T-helper 17 cell (primary cell): ENCODE measurements around the gene PDIA5. TPM values are rescaled to one million over a fixed set of nuclear protein-coding genes. Genes with fewer than 3 reads are reported as not detected.

Source experiments
- ATAC-seq: fragments of 150-1000 bp; cut with Tn5 transposase; 2 replicates; pipeline ENCODE4 v1.10.0; 2021; ENCODE audit warnings: mild to moderate bottlenecking, moderate library complexity
- DNase-seq, 3 donors: peaks; one replicate each; pipeline versions ENCODE4 v3.0.0 to v3.0.0-alpha.2; 2020 to 2021
- H3K9me3 ChIP-seq: one replicate; pipeline ENCODE4 v1.7.0; 2013; ENCODE audit warnings: low read length, mild to moderate bottlenecking; ENCODE audit not compliant: control insufficient read depth, poor library complexity, severe bottlenecking
- H3K27ac Mint-ChIP-seq: one replicate; pipeline ENCODE4 v1.8.0; 2022; ENCODE audit warnings: mild to moderate bottlenecking, moderate library complexity, mixed read lengths
- H3K27me3 Mint-ChIP-seq: one replicate; pipeline ENCODE4 v1.8.0; 2022; ENCODE audit warnings: mixed read lengths
- H3K36me3 Mint-ChIP-seq: one replicate; pipeline ENCODE4 v1.8.0; 2022; ENCODE audit warnings: low read depth, mixed read lengths
- H3K4me1 Mint-ChIP-seq: one replicate; pipeline ENCODE4 v1.8.0; 2022; ENCODE audit warnings: mild to moderate bottlenecking, mixed read lengths
- H3K4me3 Mint-ChIP-seq: one replicate; pipeline ENCODE4 v1.8.0; 2022; ENCODE audit warnings: mild to moderate bottlenecking, moderate library complexity, mixed read lengths
- total RNA-seq, 4 donors: library from RNA in 2 of 4; stranded (reverse) in 2 of 4; gene quantifications; one replicate each; pipeline ENCODE4 v1.2.3 and lab custom pipeline; 2022 to 2026

The PDIA5 gene
- total RNA-seq, 2 donors from 2014 or later, result 4.6 to 6.2 TPM

DNA sequence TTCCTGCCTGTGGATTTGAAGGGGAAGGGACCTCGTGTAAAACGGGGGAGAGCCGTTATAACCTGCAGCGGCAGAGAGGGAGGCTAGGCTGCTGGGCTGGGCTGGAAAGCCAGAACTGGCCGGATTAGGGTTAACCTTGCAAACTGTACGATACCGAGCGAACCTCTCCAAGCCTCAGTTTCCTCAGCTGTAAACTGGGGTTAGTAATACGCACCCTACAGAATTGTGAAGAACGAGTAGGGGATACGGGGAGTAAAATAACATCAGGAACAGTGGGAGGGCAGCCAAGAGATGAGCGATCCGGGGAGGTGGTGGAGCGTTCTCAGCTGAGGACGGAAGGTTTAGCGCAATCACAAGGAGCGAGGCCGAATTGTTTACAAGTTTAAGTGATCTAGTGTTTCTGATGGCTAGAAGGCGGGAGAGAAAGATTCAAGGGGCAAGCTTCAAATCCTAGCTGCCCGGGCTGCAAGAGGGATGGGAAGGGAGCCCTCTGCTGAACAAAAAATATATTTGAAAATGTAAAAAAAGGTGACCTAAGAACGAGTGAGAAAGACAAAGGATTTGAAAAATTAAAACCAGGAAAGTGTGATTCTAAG lies 38.5 kb upstream of the PDIA5 start:
- peak; percentile 51 for ATAC-seq
- no peak for DNase-seq
- H3K36me3 Mint-ChIP-seq, result peaks cover 16% of the 10 kb centered on the region
- H3K4me3 Mint-ChIP-seq, result peak overlapping the region; percentile 90
- peaks cover 17% of the 10 kb centered on the region for H3K4me1 Mint-ChIP-seq
- H3K27ac Mint-ChIP-seq, result no peak overlapping the region
- peaks cover 32% of the 10 kb centered on the region for H3K27me3 Mint-ChIP-seq
- no peaks in the 10 kb centered on the region for H3K9me3 ChIP-seq

DNA sequence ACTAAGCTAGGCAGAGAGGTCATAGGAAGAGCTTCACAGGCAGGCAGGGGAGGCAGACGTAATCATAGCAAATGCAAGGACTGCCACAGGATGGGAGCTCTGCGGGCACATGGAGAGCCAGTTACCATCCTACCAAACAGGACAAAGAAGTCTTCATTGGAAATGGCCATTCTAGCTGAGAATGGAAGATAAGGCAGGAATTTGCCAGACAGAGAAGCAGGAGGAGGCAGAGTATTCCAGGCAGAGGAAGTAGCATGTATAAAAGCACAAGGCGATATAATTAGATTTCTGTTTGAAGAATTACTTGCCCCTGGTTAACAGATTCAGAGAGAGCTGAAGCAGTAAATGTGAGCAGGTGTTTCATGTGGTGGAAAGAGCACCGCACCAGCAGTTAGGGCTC lies 35.8 kb upstream of the PDIA5 start:
- Mint-ChIP-seq H3K4me1 (peaks cover 12% of the 10 kb centered on the region), H3K27ac (no peak overlapping the region), H3K27me3 (peaks cover 34% of the 10 kb centered on the region), H3K4me3 (no peak overlapping the region), H3K36me3 (peaks cover 23% of the 10 kb centered on the region)
- ATAC-seq, result no peak
- no peak for DNase-seq
- no peaks in the 10 kb centered on the region for H3K9me3 ChIP-seq

DNA sequence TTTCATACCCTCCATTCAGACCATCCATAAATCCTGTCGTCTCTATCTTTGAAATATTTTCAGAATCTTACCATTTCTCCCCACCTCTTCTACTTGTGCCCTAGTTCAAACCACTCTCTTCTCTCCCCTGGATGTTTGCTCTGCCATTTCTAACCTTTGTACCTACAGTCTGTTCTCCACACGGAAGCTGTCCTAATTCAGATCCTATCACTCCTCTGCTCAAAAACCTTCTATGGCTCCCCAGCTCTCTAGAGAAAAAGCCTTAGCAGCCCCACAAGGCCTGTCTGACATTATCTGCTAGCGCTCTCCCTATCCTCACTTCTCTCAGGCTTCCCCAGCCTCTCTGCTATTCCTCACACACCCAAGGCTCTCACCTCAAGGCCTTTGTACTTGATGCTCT lies 34.8 kb upstream of the PDIA5 start:
- H3K27me3 Mint-ChIP-seq, result peaks cover 40% of the 10 kb centered on the region
- H3K4me1 Mint-ChIP-seq, result peaks cover 12% of the 10 kb centered on the region
- no peak for DNase-seq
- H3K36me3 Mint-ChIP-seq, result peaks cover 23% of the 10 kb centered on the region
- H3K27ac Mint-ChIP-seq, result no peak overlapping the region
- no peaks in the 10 kb centered on the region for H3K9me3 ChIP-seq
- H3K4me3 Mint-ChIP-seq, result no peak overlapping the region
- no peak for ATAC-seq

DNA sequence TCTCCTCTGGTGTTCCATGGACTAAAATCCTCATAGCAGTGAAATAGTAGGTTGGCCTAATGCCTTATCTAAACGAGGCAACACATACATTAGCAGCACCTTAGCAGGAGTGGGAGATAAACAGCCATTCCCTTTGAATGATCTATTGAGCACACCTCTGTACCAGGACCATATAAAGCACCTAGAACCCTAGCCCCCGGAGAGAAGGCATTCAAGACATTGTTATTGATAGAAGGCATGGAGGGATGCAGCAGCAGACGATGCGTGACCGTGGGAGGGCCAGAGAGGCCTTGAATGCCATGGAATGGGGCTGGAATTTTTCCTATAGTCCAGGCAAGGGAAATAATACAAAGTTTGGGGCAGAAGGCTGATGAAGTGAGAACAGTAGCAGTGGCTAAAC lies 32.7 kb upstream of the PDIA5 start:
- H3K4me1 Mint-ChIP-seq, result no peaks in the 10 kb centered on the region
- H3K36me3 Mint-ChIP-seq, result peaks cover 19% of the 10 kb centered on the region
- H3K27me3 Mint-ChIP-seq, result peaks cover 60% of the 10 kb centered on the region
- no peaks in the 10 kb centered on the region for H3K9me3 ChIP-seq
- ATAC-seq, result no peak
- no peak overlapping the region for H3K4me3 Mint-ChIP-seq
- DNase-seq, result no peak
- no peak overlapping the region for H3K27ac Mint-ChIP-seq

DNA sequence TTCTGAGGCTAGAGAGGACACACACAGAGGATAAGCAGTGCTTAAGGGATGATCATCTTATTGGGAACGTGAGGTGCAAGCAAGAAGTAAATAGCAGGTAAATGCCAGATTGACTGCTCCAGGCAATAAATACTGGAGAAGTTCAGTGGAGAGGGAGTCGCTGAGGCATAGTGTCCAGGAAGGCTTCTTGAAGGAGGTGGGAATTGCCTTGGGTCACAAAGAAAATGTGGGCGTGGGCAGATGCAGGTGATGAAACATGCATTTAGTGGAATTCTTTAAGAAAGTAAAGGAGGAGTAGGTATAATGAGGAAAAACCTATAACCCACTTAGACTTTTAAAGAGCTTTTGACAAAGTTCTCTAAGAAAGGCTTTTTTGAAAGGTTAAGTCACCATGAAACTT lies 31.8 kb upstream of the PDIA5 start:
- no peaks in the 10 kb centered on the region for H3K9me3 ChIP-seq
- no peak overlapping the region for H3K27ac Mint-ChIP-seq
- no peak for ATAC-seq
- no peaks in the 10 kb centered on the region for H3K4me1 Mint-ChIP-seq
- peaks cover 68% of the 10 kb centered on the region for H3K27me3 Mint-ChIP-seq
- no peak for DNase-seq
- no peak overlapping the region for H3K4me3 Mint-ChIP-seq
- peaks cover 16% of the 10 kb centered on the region for H3K36me3 Mint-ChIP-seq

DNA sequence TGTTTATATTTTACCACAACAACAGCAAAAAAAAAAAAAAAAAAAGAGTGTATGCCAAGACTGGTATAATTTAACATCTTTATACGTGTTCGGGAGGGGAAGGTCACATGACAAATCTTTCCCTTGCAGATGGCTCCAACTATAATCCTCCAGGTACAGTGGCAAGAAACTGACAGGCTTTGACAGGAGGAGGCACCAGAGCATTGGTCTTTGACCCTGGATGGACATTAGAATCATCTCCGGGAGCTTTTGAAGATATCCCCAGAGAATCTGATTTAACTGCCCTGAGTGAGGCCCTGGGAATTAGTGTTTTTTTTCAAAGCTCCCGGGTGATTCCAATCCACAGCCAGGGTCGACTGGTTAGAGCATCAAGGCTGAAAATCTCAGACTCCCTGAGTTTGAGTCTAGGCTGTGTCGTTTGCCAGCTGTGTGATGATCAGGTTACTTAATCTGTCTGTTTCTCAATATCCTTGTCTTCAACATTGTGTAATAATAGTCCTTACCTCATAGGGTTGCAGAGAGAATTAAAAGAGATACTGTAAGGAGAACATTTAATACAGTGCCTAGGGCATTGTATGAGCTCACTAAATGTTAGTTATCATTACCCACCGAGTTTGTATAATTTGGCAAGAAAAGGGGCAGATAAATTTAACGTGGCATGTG lies 30.3 kb upstream of the PDIA5 start:
- ATAC-seq, result no peak
- Mint-ChIP-seq H3K36me3 (peaks cover 18% of the 10 kb centered on the region), H3K27me3 (peaks cover 80% of the 10 kb centered on the region), H3K27ac (no peak overlapping the region), H3K4me3 (no peak overlapping the region), H3K4me1 (no peaks in the 10 kb centered on the region)
- no peaks in the 10 kb centered on the region for H3K9me3 ChIP-seq
- no peak for DNase-seq

DNA sequence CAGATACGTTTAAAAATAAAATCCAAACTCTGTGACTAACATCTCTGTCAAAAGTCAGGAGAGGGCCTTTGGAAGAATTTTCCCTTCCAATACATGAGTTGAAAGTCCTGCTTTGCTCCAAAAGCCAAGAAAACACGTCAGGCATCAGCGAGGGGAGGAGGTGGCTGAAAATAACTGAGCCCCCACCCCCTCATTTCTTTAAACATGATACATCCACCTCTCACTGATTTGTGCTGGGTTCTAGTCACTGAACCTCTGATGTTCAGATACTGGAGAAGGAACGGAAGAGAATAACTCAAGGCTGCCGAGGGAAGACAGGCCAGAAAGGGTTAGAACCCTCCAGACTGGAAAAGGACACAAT lies 29.8 kb upstream of the PDIA5 start:
- Mint-ChIP-seq H3K27me3 (peaks cover 85% of the 10 kb centered on the region), H3K27ac (no peak overlapping the region), H3K4me3 (no peak overlapping the region), H3K36me3 (peaks cover 18% of the 10 kb centered on the region), H3K4me1 (no peaks in the 10 kb centered on the region)
- no peaks in the 10 kb centered on the region for H3K9me3 ChIP-seq
- DNase-seq (no peak), ATAC-seq (no peak)

DNA sequence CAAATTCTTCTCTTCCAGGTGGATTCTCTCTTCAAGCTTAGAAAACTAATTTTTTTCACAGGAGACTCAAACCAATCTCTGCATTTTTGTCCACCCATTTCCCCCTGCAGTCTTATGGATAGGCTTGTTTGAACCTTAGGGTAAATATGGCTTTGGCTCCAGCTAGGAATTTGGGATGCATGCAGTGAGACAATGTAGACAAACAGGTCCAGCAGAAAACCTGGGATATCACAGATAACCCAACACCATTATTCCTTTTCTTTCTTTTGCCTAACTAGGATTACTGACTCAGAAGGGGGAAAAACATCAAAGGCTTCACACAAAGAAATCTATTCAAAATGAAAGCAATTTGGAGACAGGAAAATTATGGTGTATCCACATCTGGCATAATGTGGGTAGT lies 28.1 kb upstream of the PDIA5 start:
- no peaks in the 10 kb centered on the region for H3K9me3 ChIP-seq
- Mint-ChIP-seq H3K27ac (peak overlapping the region; percentile 8), H3K36me3 (peaks cover 18% of the 10 kb centered on the region), H3K4me1 (no peaks in the 10 kb centered on the region), H3K4me3 (no peak overlapping the region), H3K27me3 (peaks cover 91% of the 10 kb centered on the region)
- ATAC-seq (no peak), DNase-seq (no peak)

DNA sequence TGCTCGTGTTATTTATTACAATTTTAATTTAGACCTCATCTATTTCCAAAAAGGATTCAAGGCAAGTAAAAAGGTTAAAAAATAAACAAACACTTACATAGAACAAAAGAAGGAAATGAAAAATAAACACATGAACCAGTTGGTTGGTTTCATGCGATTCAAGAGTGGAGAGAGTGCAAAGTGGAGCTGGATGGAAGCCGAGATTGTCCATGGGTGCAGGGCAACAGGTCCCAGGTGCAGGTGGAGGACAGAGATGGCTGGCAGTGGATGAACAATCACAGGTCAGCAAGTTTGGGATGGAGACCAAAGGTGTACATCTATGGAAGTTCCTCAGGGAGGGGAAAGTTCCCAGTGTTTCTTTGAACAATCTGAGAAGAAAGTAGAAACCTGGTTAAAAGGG lies 27.6 kb upstream of the PDIA5 start:
- ATAC-seq (no peak), DNase-seq (no peak)
- Mint-ChIP-seq H3K4me3 (no peak overlapping the region), H3K27me3 (peaks cover 87% of the 10 kb centered on the region), H3K36me3 (peaks cover 16% of the 10 kb centered on the region), H3K4me1 (no peaks in the 10 kb centered on the region), H3K27ac (peak overlapping the region; percentile 8)
- H3K9me3 ChIP-seq, result no peaks in the 10 kb centered on the region

DNA sequence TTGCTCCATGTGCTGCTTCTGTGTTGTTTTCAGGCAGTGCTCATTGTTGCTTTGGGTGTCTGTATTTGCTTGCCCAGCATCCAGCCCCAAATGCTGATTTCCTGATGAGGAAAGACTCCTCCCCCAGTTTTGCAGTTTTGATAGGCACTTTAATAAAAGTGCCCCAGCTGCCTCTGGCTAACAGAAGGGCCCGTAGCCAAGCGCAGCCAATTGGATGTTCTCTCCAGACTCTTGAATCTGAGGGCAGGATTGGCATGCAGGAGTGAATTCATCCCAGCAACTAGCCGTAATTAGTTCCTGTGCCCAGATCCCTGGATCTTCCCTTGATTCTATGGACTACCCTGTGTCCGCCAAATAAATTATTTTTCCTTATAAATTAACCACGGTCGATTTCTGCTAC lies 24.4 kb upstream of the PDIA5 start:
- Mint-ChIP-seq H3K27ac (no peak overlapping the region), H3K4me1 (no peaks in the 10 kb centered on the region), H3K27me3 (peaks cover 78% of the 10 kb centered on the region), H3K4me3 (no peak overlapping the region), H3K36me3 (peaks cover 2% of the 10 kb centered on the region)
- ATAC-seq (no peak), DNase-seq (no peak)
- no peaks in the 10 kb centered on the region for H3K9me3 ChIP-seq

DNA sequence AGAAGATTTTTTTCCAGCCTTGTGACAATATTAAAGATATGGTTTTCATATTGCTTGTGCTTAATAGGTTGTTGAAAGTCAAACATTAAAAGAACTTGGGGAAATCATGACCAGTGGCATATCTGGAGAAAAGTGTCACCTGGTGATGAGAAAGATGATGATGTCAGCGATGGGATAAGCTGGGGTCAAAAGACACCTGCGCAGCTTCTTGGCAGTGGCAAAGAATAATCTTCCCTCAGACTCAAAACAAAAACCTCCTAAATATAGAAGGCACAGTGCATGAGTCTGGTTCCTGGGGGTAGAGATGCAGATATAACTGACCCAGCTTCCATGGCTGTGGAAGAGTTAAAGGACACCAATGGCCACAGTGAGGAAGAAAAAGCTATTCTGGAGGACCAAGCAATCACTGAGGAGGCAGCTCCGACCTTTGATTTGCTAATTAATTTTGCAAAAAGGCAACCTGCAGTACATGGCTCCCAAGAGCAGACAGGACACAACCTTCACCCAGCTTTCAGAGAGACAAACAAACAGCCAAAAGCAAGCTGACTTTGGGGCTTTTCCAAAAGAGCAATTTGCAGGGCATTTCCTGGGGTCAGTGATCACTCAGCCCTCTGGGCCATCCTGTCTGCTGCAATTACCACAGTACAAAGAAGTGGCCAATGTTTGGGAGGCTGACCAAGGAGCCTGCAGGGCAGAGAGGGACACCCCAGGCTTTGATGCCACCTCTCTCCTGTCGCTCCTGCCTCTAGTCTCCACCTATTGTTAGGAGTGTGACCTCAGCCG lies 21.7 kb upstream of the PDIA5 start:
- Mint-ChIP-seq H3K4me1 (no peaks in the 10 kb centered on the region), H3K4me3 (no peak overlapping the region), H3K36me3 (peaks cover 2% of the 10 kb centered on the region), H3K27ac (no peak overlapping the region), H3K27me3 (peaks cover 70% of the 10 kb centered on the region)
- no peak for DNase-seq
- no peaks in the 10 kb centered on the region for H3K9me3 ChIP-seq
- no peak for ATAC-seq

DNA sequence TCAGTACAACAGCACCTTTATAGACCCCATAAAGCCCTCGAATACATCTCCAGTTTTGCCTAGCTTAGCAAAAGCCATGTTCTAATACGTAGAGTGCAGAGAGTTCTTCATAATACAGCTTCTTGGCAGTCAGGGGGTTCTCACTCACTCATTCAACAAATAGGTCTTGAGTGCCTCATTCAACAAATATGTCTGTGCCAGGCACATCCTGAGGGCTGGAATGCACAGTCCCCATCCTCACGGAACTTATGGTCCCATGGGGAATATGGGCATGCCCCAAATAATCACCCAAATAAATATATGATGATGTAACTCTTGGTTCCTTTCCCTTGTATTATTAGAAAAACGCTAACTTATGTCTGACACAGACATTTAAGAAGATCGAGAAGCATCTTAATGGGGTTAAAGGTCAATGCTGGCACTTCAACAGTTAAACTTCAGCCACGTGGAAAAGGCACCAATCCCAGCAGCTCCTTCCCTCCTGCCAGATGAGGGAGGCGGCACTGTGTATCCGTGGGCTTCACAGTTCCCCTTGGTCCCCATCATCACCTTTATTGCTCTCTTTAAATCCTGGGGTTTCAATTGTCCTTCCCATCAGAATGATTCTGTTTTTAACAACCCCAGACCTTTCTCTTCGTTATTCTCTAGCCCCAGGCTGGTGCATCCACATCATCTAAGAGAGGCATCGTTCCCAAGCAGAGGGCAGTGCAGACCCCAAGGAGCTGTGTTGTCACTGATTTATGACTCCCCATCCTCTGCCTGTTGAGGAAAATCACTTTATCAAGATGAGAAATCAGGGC lies 20.4 kb upstream of the PDIA5 start:
- Mint-ChIP-seq H3K27me3 (peaks cover 57% of the 10 kb centered on the region), H3K36me3 (no peaks in the 10 kb centered on the region), H3K4me3 (no peak overlapping the region), H3K4me1 (no peaks in the 10 kb centered on the region), H3K27ac (no peak overlapping the region)
- no peaks in the 10 kb centered on the region for H3K9me3 ChIP-seq
- DNase-seq (no peak), ATAC-seq (no peak)

DNA sequence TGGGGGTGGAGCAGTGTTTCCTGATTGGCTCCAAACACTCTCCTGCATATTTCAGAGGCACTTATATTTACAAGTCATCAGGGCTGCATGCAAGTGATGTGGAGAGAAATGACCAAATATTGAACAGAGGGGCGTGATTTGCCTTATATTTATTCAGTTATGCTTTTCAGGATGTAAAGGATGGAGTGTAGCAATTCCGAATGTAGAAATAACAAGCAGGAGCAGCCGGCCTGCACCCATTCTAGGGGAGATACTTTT lies 19.8 kb upstream of the PDIA5 start:
- Mint-ChIP-seq H3K27me3 (peaks cover 52% of the 10 kb centered on the region), H3K27ac (no peak overlapping the region), H3K4me3 (no peak overlapping the region), H3K4me1 (no peaks in the 10 kb centered on the region), H3K36me3 (no peaks in the 10 kb centered on the region)
- ATAC-seq, result no peak
- H3K9me3 ChIP-seq, result no peaks in the 10 kb centered on the region
- no peak for DNase-seq
